ENCODE results near the gene VSIR.
A peak's percentile ranks its signal among the peaks of the same experiment; 100 is the strongest.

VSIR gene

GRCh38 chr10:71712572-71713134, 60.7 kb downstream of the VSIR start:
- DNase-seq (ENCODE audit: low spot score): no peak

GRCh38 chr10:71712170-71712569, 61.1 kb downstream of the VSIR start:
- DNase-seq (ENCODE audit: low spot score): no peak

DNA sequence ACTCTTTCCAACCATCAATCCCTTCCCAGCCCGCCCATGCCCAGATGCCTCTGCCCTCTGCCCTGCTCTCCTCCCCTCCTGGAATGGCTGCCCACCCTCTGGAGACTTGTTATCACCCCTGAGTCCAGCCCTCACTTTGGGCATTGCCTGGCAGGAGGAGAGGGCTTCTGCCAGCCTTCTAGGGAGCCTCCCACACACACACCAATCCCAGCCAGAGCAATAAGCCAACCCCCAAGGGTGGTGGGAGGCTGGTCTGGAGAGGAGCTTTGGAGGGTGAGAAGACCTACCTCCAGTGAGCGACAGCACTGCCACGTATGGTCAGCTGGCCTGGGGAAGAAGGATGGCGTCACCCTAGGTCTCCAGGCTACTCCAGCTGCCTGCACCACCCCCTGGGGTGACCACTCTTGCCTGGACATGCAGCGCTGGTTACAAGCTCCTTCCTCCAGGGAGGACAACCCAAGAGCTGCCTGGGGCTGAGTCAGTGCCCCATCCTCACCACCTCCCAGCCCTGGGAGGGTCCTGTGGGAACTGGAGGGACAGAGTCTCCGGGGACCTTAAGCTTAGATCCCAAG, 62.2 kb downstream of the VSIR start:
- no peak for DNase-seq (ENCODE audit: low spot score)

DNA sequence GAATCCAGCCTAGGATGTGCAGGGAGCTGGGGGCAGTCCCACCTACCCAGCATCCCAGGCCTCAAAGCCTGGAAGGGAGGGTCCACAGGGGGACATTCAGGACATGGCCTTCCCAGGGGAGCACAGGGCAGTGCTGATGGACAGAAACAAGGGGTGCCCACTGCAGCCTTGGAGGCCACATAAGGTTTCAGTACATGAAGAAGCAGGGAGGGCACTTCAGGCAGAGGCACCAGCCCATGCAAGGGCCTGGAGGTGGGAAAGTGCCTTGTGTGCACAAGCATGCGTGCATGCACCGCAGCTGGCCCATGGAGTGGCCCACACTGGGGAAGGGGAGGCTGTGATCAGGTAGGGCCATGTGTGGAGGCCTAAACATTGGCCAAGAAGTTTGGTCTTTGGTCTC, 62.8 kb downstream of the VSIR start:
- no peak for DNase-seq (ENCODE audit: low spot score)

DNA sequence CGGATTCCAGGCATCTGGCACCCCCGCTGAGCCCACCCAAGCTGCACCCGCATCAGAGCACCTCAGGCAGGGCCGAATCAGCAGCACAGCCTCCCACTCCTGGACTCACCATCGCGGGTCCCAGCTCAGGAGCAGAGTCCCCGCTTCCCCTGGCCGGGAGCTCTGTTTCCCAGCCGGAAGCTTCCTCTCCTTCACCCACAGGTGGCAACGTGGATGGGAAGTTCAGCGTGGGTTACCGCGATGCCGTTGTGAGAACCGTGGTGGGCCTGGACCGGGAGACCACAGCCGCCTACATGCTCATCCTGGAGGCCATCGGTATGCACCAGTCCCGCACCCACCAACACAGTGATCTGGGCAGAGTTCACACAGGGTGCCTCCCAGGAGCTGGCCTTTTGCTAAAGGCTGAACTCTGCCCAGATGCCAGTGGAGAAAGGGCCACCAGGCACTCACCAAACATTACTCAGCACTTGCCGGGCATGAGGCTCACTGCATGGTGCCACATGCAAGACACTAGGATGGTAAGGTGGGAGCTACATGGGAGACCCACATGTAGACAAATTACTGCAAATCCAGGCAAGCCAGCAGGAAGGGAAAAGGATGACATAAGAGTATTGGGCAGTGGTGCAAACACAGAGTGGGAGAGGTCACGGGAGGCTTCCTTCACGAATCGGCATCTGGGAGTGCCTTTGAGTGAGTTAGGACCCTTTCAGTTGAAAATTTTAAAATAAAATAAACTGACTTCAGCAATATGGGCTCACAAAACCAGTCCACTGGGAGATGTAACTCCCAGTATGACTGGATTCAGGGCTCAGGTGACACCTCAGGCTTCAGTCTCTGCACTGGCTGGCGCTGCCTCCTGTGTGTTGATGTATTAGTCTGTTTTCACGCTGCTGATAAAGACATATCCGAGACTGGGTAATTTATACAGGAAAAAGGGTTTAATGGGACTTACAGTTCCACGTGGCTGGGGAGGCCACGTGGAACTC, 64.1 kb downstream of the VSIR start:
- no peak for DNase-seq (ENCODE audit: low spot score)

GRCh38 chr10:71708301-71708703, 65.0 kb downstream of the VSIR start:
- DNase-seq (ENCODE audit: low spot score): peak; percentile 25

DNA sequence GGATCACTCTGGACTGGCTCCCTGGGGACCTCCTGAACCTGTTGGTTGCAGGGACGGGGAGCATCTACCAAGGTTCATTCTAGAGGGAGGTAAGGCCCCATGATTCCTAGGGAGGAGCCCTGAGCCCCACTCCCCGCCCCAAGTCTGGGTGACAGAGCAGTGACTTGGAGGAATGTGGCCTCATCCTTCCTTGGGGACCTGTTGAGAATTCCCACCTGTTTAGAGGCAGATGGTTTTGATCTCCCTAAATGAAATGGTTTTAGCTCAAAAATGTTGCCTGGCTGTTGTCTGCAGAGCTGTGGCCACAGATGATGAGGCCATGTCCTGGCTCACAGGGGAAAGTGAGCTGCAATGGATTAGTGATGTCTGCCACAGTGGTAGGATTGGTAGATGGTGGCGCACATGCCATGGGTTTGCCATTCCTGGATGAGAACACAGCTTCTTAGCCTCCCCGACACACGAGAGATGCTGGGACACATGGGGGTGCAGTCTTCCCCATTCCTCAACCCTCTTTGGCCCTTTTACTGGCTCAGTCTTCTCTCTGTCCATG, 66.0 kb downstream of the VSIR start:
- no peak for DNase-seq (ENCODE audit: low spot score)

DNA sequence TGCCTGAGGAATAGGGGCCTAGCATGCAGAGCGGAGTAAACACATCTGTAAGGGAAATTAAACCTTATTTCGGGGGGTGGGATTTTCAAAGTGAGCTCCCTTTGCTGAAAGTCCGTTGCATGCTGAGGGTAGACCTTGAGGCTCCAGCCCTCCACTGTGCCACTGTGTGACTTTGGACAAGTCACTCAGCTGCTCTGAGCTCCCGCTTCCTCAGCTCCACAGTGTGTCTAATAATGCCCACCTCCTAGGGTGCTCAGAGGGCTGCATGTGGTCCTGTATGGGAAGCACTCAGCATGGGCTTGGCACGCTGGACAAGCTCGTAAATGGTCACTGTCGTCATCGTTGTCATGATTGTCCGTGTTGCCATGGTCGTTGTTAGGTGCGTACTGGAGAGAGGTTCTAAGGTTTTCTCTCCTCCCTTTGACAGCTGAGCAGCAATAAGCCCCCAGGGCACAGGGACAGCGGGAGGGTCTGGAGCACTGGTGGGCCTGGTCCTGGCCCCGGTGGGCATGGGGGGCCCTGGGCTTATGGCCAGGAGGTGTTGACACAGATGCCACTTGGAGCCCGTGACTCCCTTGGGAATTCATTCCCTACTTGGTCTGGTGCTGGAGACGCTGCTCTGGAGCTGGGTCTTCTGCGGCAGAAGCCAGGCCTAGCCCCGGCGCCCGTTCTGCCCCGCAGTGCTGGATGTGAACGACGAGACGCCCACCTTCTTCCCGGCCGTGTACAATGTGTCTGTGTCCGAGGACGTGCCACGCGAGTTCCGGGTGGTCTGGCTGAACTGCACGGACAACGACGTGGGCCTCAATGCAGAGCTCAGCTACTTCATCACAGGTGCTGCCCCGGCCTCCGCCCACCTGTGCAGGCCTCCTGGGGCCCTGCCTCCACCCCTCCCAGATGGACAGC, 66.9 kb downstream of the VSIR start:
- no peak for DNase-seq (ENCODE audit: low spot score)

DNA sequence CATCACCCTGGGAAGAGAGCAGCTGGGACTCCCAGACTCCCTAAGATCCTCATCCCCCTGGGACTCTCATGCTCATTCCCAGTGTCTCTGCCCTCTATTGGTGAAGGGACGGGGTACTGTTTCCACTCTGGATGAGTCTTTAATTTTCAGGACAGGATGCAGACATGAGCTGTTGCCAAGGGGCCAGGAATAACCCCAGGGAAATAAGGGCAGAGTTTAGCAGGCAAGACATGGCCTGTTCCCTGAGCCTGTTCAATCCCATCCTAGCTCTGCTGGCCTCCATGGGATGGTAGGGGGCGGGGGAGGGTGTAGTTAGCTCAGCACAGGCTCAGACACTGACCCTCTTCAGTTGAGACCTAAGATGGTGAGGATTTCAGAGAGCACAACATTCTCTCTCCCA, 67.7 kb downstream of the VSIR start:
- no peak for DNase-seq (ENCODE audit: low spot score)

GRCh38 chr10:71704816-71705215, 68.5 kb downstream of the VSIR start:
- no peak for DNase-seq (ENCODE audit: low spot score)

GRCh38 chr10:71703577-71703976, 69.7 kb downstream of the VSIR start:
- no peak for DNase-seq (ENCODE audit: low spot score)

GRCh38 chr10:71701496-71702132, 71.7 kb downstream of the VSIR start:
- DNase-seq (ENCODE audit: low spot score): no peak

DNA sequence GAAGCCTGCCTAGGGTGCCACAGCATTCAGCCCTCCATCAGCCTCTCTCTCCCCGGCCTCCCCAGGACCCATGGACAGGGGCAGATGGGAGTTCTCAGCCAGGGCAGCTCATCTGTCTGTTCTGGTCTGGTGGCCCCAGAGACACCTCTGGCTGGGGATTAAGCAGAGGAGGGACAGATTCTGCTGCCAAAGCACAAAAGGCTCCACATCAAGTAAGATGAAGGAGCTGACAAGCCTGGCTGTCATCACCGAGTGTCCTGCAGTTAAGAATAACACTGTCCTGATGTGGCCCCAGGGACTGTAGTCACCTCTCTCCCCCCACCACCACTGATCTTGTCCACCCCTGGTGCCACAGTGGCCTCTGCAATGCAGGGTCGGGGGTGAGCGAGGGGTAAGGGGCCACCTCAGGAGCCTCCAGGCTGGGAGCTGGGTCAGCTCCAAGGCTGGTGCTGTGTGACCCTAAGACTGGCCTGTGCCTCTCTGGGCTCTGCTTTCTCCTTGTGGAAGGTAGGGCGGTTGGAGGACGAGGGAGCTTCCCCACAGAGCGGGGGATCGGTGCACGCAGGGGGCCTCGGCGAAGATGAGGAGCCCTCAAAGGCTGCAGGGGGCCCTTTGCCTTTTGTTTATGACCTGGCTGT, 72.5 kb downstream of the VSIR start:
- no peak for DNase-seq (ENCODE audit: low spot score)

DNA sequence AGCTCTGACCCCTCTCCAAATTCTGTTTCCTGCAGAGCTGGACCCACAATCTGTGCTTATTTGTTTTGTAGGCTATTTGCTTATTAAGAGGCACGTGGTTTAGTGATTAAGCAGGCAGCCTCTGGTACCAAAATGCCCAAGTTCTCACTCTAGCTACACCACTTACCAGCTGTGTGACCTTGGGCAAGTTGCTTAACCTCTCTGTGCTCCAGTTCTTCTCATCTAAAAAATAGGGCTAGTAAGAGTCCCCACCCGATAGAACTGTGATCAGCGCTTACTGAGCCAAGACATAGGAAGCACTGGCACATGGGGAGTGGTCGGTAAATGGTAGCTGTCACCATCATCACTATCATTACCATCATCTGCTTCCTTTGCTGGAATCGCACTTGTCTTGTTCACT, 74.6 kb downstream of the VSIR start:
- no peak for DNase-seq (ENCODE audit: low spot score)

- DNase-seq (ENCODE audit: low spot score): no peak
Observed at GRCh38 chr10:71697938-71698709, 75.2 kb downstream of the VSIR start.
